Hepatocyte (in vitro differentiated cells): ENCODE data around the gene RARA. TPM values are rescaled to one million over a fixed set of nuclear protein-coding genes. Genes with fewer than 3 reads are reported as not detected.
A peak's percentile ranks its signal among the peaks of the same experiment; 100 is the strongest.

ENCODE experiments used
- DNase-seq: peaks from one replicate; pipeline ENCODE4 v3.0.0-alpha.2; 2016; ENCODE audit warnings: low spot score
- H2AFZ ChIP-seq: fragments of 200-600 bp; sonication (generic); 2 replicates; pipeline ENCODE4 v1.6.0; 2016; ENCODE audit warnings: antibody characterized with exemption, mild to moderate bottlenecking
- H3K27ac ChIP-seq: fragments of 200-600 bp; sonication (generic); 2 replicates; pipeline ENCODE4 v1.5.1; 2016; ENCODE audit warnings: mild to moderate bottlenecking
- H3K27me3 ChIP-seq: fragments of 200-600 bp; sonication (generic); 2 replicates; pipeline ENCODE4 v1.6.1; 2016
- H3K36me3 ChIP-seq: fragments of 200-600 bp; sonication (generic); replicated peaks from 2 replicates; pipeline ENCODE4 v1.5.1; 2016; ENCODE audit warnings: low read depth; ENCODE audit not compliant: insufficient read depth
- H3K4me1 ChIP-seq: fragments of 200-600 bp; sonication (generic); 2 replicates; pipeline ENCODE4 v1.5.1; 2016; ENCODE audit warnings: mild to moderate bottlenecking, moderate library complexity; ENCODE audit not compliant: insufficient read depth
- H3K4me2 ChIP-seq: fragments of 200-600 bp; sonication (generic); 2 replicates; pipeline ENCODE4 v1.6.0; 2016
- H3K4me3 ChIP-seq: fragments of 200-600 bp; sonication (generic); 2 replicates; pipeline ENCODE4 v1.5.1; 2016; ENCODE audit warnings: mild to moderate bottlenecking
- H3K79me2 ChIP-seq: fragments of 200-600 bp; sonication (generic); 2 replicates; pipeline ENCODE4 v1.6.0; 2017; ENCODE audit warnings: mild to moderate bottlenecking
- H3K9me2 ChIP-seq: fragments of 200-600 bp; sonication (generic); replicated peaks from 2 replicates; pipeline ENCODE4 v1.6.0; 2017; ENCODE audit warnings: mild to moderate bottlenecking; ENCODE audit not compliant: insufficient read depth
- H3K9me3 ChIP-seq: fragments of 200-600 bp; sonication (generic); 2 replicates; pipeline ENCODE4 v1.5.1; 2016; ENCODE audit warnings: low read depth, mild to moderate bottlenecking
- H4K20me1 ChIP-seq: fragments of 200-600 bp; sonication (generic); 2 replicates; pipeline ENCODE4 v1.6.0; 2016; ENCODE audit warnings: mild to moderate bottlenecking; ENCODE audit not compliant: insufficient read depth, poor library complexity, severe bottlenecking
- CTCF ChIP-seq: fragments of 200-600 bp; sonication (generic); IDR thresholded peaks from 2 replicates; pipeline ENCODE4 v1.5.1; 2016; ENCODE audit warnings: antibody characterized with exemption, mild to moderate bottlenecking; ENCODE audit not compliant: poor library complexity
- EZH2 ChIP-seq: fragments of 200-600 bp; sonication (generic); IDR thresholded peaks from 2 replicates; pipeline ENCODE4 v1.6.1; 2016; ENCODE audit warnings: antibody characterized with exemption, mild to moderate bottlenecking, borderline replicate concordance
- EZH2phosphoT487 ChIP-seq: fragments of 200-600 bp; sonication (generic); IDR thresholded peaks from one replicate; pipeline ENCODE4 v1.6.1; 2018; ENCODE audit warnings: antibody characterized with exemption, mild to moderate bottlenecking, low read depth, moderate library complexity; ENCODE audit not compliant: unreplicated experiment, severe bottlenecking
- WGBS: methylation state at CpG from one replicate; pipeline ENCODE4 v1.1.6; 2016; ENCODE audit warnings: low lambda C conversion rate; ENCODE audit errors: missing lambda C conversion rate; 5-methylcytosine and 5-hydroxymethylcytosine counted together
- polyA plus RNA-seq: library from polyadenylated mRNA; unstranded; fragments of >200 nt; fragmentation: Nextera tagmentation; extraction: Ambion mirVana; gene quantifications from 2 replicates; pipeline ENCODE4 v1.2.1, GENCODE V29; 2016
- total RNA-seq: library from RNA; depleted of rRNA; stranded (reverse); fragments of >200 nt; gene quantifications from 2 replicates; pipeline ENCODE4 v1.2.3, GENCODE V29; 2014

The RARA gene
- total and polyA plus RNA-seq, 2 experiments from 2014 or later = 30.0 to 33.1 TPM

- Histone ChIP-seq H3K4me3 (no peak overlapping the region), H3K4me1 (peaks cover 86% of the 10 kb centered on the region), H2AFZ (no peak overlapping the region), H3K27me3 (no peaks in the 10 kb centered on the region), H3K27ac (no peak overlapping the region), H3K9me3 (no peaks in the 10 kb centered on the region), H3K79me2 (peaks cover 64% of the 10 kb centered on the region), H4K20me1 (no peaks in the 10 kb centered on the region), H3K9me2 (no peaks in the 10 kb centered on the region), H3K4me2 (no peak overlapping the region), H3K36me3 (no peaks in the 10 kb centered on the region)
- no peak for TF ChIP-seq EZH2phosphoT487
- TF ChIP-seq CTCF = no peak
- WGBS = 79% methylated on average over 7 of the region's 7 CpGs
- no peak for DNase-seq
Measured at GRCh38 chr17:40312131-40312731, 3.3 kb downstream of the RARA start.

GRCh38 chr17:40312893-40313667 is 4.1 kb downstream of the RARA start:
- peak overlapping the region; percentile 71 for H3K27ac ChIP-seq
- no peaks in the 10 kb centered on the region for H3K9me3 ChIP-seq
- H3K4me1 ChIP-seq = peaks cover 83% of the 10 kb centered on the region
- TF ChIP-seq EZH2phosphoT487 (no peak), CTCF (no peak), EZH2 (no peak)
- no peaks in the 10 kb centered on the region for H4K20me1 ChIP-seq
- 68% methylated on average over 4 of the region's 4 CpGs for WGBS
- DNase-seq = no peak
- no peaks in the 10 kb centered on the region for H3K27me3 ChIP-seq
- peaks cover 69% of the 10 kb centered on the region for H3K79me2 ChIP-seq
- no peaks in the 10 kb centered on the region for H3K9me2 ChIP-seq
- no peak overlapping the region for H3K4me3 ChIP-seq
- no peaks in the 10 kb centered on the region for H3K36me3 ChIP-seq
- no peak overlapping the region for H2AFZ ChIP-seq
- H3K4me2 ChIP-seq = no peak overlapping the region

DNA sequence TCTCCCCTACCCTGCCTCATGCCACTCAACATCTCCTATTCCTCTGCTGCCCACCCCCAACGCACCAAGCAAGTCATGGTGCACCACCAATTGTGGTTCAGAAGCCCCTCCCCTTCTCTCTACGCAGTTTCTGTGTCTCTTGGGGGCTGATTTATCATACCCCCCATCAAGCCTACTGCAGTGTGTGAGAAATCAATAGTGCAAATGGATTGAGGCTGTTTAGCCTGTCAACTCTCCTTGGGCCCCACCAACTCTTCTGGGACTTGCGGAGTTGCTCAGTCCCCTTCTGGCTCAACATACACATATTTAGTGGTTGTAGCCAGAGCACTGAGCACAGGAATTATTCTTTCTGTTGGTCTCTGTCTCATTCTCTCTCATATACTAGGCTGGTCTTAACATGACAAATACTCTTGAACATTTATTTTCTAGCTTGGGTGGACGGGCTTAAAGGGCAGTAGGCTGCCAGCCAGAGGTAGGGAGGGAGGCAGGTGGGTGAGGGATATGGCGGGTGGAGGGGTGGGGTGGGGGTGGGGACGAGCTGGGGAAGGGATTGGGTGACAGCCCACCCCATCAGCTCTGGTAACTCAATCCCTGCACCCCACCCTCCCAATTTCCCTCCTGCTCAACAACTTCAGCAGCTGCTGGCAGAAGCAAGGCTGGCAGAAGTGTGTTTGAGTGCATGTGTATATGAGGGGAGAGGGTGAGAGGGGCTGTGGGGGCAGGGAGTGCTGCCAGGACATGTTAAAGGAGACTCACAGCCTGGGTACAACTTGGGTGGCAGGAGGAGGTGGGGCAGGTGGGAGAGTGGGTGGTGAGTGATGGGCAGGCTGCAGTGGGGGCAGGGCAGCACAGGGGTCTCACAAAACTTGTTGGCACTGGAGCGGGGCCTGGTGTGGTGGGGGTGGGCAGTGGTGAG is 4.9 kb downstream of the RARA start:
- DNase-seq = no peak
- Histone ChIP-seq H2AFZ (no peak overlapping the region), H3K27ac (peak overlapping the region; percentile 71), H3K4me1 (peaks cover 75% of the 10 kb centered on the region), H3K79me2 (peaks cover 74% of the 10 kb centered on the region), H3K9me3 (no peaks in the 10 kb centered on the region), H4K20me1 (peaks cover 3% of the 10 kb centered on the region), H3K36me3 (no peaks in the 10 kb centered on the region), H3K4me2 (peak overlapping the region; percentile 35), H3K9me2 (no peaks in the 10 kb centered on the region), H3K27me3 (no peaks in the 10 kb centered on the region), H3K4me3 (no peak overlapping the region)
- WGBS = 62% methylated on average over 5 of the region's 7 CpGs
- TF ChIP-seq EZH2 (no peak), CTCF (no peak), EZH2phosphoT487 (no peak)
